HCT116 (cell line): ENCODE results near the gene TNKS2. TPM values are rescaled to one million over a fixed set of nuclear protein-coding genes. Genes with fewer than 3 reads are reported as not detected.

ENCODE experiments used
- ATAC-seq: fragments of 200-7000 bp; cut with Tn5 transposase; 2 replicates; pipeline ENCODE4 v1.9.1; 2020; ENCODE audit warnings: mild to moderate bottlenecking, moderate library complexity
- BruUV-seq: library from RNA; stranded (reverse); fragments of 400-500 nt; replicated peaks from 2 replicates; lab custom pipeline; 2021; lab: Mats Ljungman, UMichigan
- CTCF ChIA-PET: fragments of 300-600 bp; sonication (Branson Sonifier 250); formaldehyde crosslinking; loops from one replicate; lab custom pipeline; 2021; ENCODE audit warnings: antibody characterized with exemption; lab: Charles Lee
- POLR2A ChIA-PET: fragments of 300-600, 350-600 bp; sonication (Branson Sonifier 250); formaldehyde crosslinking; loops from one replicate; lab custom pipeline; 2021; ENCODE audit warnings: antibody characterized with exemption; lab: Charles Lee
- RAD21 ChIA-PET, 2 experiments: fragments of 300-600 bp; sonication (Branson Sonifier 250); formaldehyde crosslinking; loops; one replicate each; lab custom pipeline; 2023; ENCODE audit warnings: low total read pairs in 2 of 2; ENCODE audit not compliant: uncharacterized antibody in 2 of 2, unreplicated experiment in 2 of 2, low non-redundant PET in 1 of 2; lab: Charles Lee
- DNase-seq: peaks from one replicate; pipeline ENCODE4 v3.0.0-alpha.2; 2010; ENCODE audit warnings: low read depth, low spot score
- H2AFZ ChIP-seq: fragments of 200-600 bp; shearing (Covaris generic), sonication (generic); 2 replicates; pipeline ENCODE4 v1.6.1; 2017; ENCODE audit warnings: low read depth, mixed run types, mixed read lengths, antibody characterized with exemption, low read length; ENCODE audit not compliant: poor library complexity, severe bottlenecking
- H3K27ac ChIP-seq: 2 replicates; pipeline ENCODE4 v1.5.1; 2012; ENCODE audit warnings: low read depth, low read length
- H3K27me3 ChIP-seq: fragments of 200-600 bp; sonication (generic); 2 replicates; pipeline ENCODE4 v1.6.1; 2016; ENCODE audit warnings: mixed run types, low read length, mixed read lengths; ENCODE audit not compliant: insufficient read depth
- H3K36me3 ChIP-seq, 2 experiments: fragments of 200-500 bp in 1 of 2; fragments of 200-600 bp in 1 of 2; sonication (Bioruptor generic) in 1 of 2; sonication (generic) in 1 of 2; 2 replicates each; pipeline versions ENCODE4 v1.5.1 to v1.6.1; 2014 to 2016; ENCODE audit warnings: low read length in 2 of 2, inconsistent platforms in 1 of 2, mixed read lengths in 1 of 2, mixed run types in 1 of 2; ENCODE audit not compliant: insufficient read depth in 2 of 2, control insufficient read depth in 1 of 2
- H3K4me1 ChIP-seq, 2 experiments: fragments of 200-600 bp in 1 of 2; sonication (generic) in 1 of 2; 2 replicates each; pipeline versions ENCODE4 v1.5.1 to v1.6.1; 2012 to 2017; ENCODE audit warnings: low read length in 2 of 2, inconsistent platforms in 1 of 2, mild to moderate bottlenecking in 1 of 2, mixed read lengths in 1 of 2, mixed run types in 1 of 2, moderate library complexity in 1 of 2; ENCODE audit not compliant: insufficient read depth in 2 of 2, control insufficient read depth in 1 of 2
- H3K4me2 ChIP-seq: fragments of 200-600 bp; sonication (generic); 2 replicates; pipeline ENCODE4 v1.6.1; 2017; ENCODE audit warnings: mixed run types, low read length, mixed read lengths
- H3K4me3 ChIP-seq, 2 experiments: fragments of 200-600 bp in 1 of 2; sonication (generic) in 1 of 2; replicated peaks in 1 of 2; 2 replicates each; pipeline ENCODE4 v1.5.1; 2011 to 2016; ENCODE audit warnings: low read length in 2 of 2, control low read depth in 1 of 2, low read depth in 1 of 2, mild to moderate bottlenecking in 1 of 2, mixed read lengths in 1 of 2, mixed run types in 1 of 2
- H3K79me2 ChIP-seq: fragments of 200-600 bp; sonication (generic); 2 replicates; pipeline ENCODE4 v1.6.1; 2017; ENCODE audit warnings: mild to moderate bottlenecking, mixed run types, low read length, moderate library complexity, mixed read lengths; ENCODE audit not compliant: insufficient read depth
- H3K9ac ChIP-seq: fragments of 200-600 bp; sonication (generic); 2 replicates; pipeline ENCODE4 v1.6.1; 2016; ENCODE audit warnings: low read length, mixed read lengths
- H3K9me2 ChIP-seq: fragments of 200-600 bp; sonication (generic), shearing (Covaris generic); 2 replicates; pipeline ENCODE4 v1.6.1; 2017; ENCODE audit warnings: mixed run types, mild to moderate bottlenecking, moderate library complexity; ENCODE audit not compliant: insufficient read depth
- H3K9me3 ChIP-seq, 2 experiments: fragments of 200-500 bp in 1 of 2; fragments of 200-600 bp in 1 of 2; sonication (Bioruptor generic) in 1 of 2; sonication (generic) in 1 of 2; 2 replicates each; pipeline ENCODE4 v1.6.1; 2014 to 2017; ENCODE audit warnings: low read length in 2 of 2, mixed read lengths in 2 of 2, inconsistent platforms in 1 of 2, low read depth in 1 of 2, mild to moderate bottlenecking in 1 of 2, mixed run types in 1 of 2, moderate library complexity in 1 of 2; ENCODE audit not compliant: control insufficient read depth in 1 of 2, insufficient read depth in 1 of 2
- H4K20me1 ChIP-seq: fragments of 200-600 bp; sonication (generic), shearing (Covaris generic); 2 replicates; pipeline ENCODE4 v1.6.1; 2017; ENCODE audit warnings: mixed run types, mild to moderate bottlenecking, moderate library complexity; ENCODE audit not compliant: insufficient read depth
- ATF3 ChIP-seq: IDR thresholded peaks from 2 replicates; pipeline ENCODE4 v1.6.1; 2012
- CEBPB ChIP-seq: IDR thresholded peaks from 2 replicates; pipeline ENCODE4 v1.6.1; 2012; ENCODE audit warnings: low read depth
- EZH2 ChIP-seq: fragments of 200-600 bp; sonication (generic); IDR thresholded peaks from 2 replicates; pipeline ENCODE4 v1.6.1; 2017; ENCODE audit warnings: antibody characterized with exemption, mixed run types
- MAX ChIP-seq: IDR thresholded peaks from 2 replicates; pipeline ENCODE4 v1.6.1; 2012
- POLR2AphosphoS5 ChIP-seq: IDR thresholded peaks from 2 replicates; pipeline ENCODE4 v1.6.1; 2011; ENCODE audit warnings: mild to moderate bottlenecking, low read depth, low read length, moderate library complexity
- RAD21 ChIP-seq: IDR thresholded peaks from 2 replicates; pipeline ENCODE4 v1.6.1; 2012; ENCODE audit warnings: low read depth, mild to moderate bottlenecking
- REST ChIP-seq: IDR thresholded peaks from 2 replicates; pipeline ENCODE4 v1.6.1; 2012; ENCODE audit warnings: low read depth
- SIN3A ChIP-seq: IDR thresholded peaks from 2 replicates; pipeline ENCODE4 v1.6.1; 2012; ENCODE audit warnings: low read depth
- ZFX ChIP-seq: fragments of 450-650 bp; IDR thresholded peaks from 2 replicates; pipeline ENCODE4 v1.6.1; 2017
- ZNF274 ChIP-seq: fragments of 200-500 bp; sonication (Bioruptor generic); IDR thresholded peaks from 2 replicates; pipeline ENCODE4 v1.6.1; 2014; ENCODE audit warnings: mild to moderate bottlenecking, low read depth, low read length, inconsistent platforms
- intact Hi-C: fragments of 100-400 bp; cut with micrococcal nuclease; formaldehyde crosslinking; loops from 2 replicates; pipeline ENCODE4 v1.10.0; 2022
- total RNA-seq: library from RNA; stranded (reverse); gene quantifications from one replicate; pipeline ENCODE4 v1.2.1, GENCODE V29; 2021; ENCODE audit not compliant: unreplicated experiment

TNKS2 gene
- total RNA-seq, 1 experiment from 2014 or later = 20.7 TPM

GRCh38 chr10:91864744-91865143 lies 66.5 kb downstream of the TNKS2 start:
- no peaks in the 10 kb centered on the region for H3K9me2 ChIP-seq
- H3K4me1 ChIP-seq = no peaks in the 10 kb centered on the region
- ATAC-seq (no peak), DNase-seq (no peak)
- H3K79me2 ChIP-seq = no peaks in the 10 kb centered on the region
- no peak overlapping the region for H3K27ac ChIP-seq
- H3K9me3 ChIP-seq = no peaks in the 10 kb centered on the region
- BruUV-seq = no TSS peak
- no peak overlapping the region for H3K4me3 ChIP-seq
- intact Hi-C loops = no loop called here
- H3K27me3 ChIP-seq = no peaks in the 10 kb centered on the region
- H2AFZ ChIP-seq = no peak overlapping the region
- TF ChIP-seq POLR2AphosphoS5 = no peak
- TF ChIP-seq SIN3A = no peak
- TF ChIP-seq EZH2 = no peak
- no peak for TF ChIP-seq MAX
- no peak for TF ChIP-seq REST
- TF ChIP-seq ATF3 = no peak
- TF ChIP-seq ZNF274 = no peak
- TF ChIP-seq CEBPB = no peak
- TF ChIP-seq RAD21 = no peak
- TF ChIP-seq ZFX = no peak
- H4K20me1 ChIP-seq = no peaks in the 10 kb centered on the region; the same call in 1 of the 2 replicates
- H3K4me2 ChIP-seq = no peak overlapping the region
- RAD21 ChIA-PET = no interaction called here
- peaks cover 0 to 15% of the 10 kb centered on the region in 2 experiments; a peak in 3 of 4 replicates for H3K36me3 ChIP-seq
- POLR2A ChIA-PET = no interaction called here
- no peak overlapping the region for H3K9ac ChIP-seq
- CTCF ChIA-PET = interaction anchor here (0.6 kb wide), 1 partner anchor 49 kb away, joined by 3 read pairs; no protein-coding TSS in a partner anchor
